Pulmonary artery endothelial cell (primary cell): Measurements from ENCODE around the gene ZNF554. TPM values are rescaled to one million over a fixed set of nuclear protein-coding genes. Genes with fewer than 3 reads are reported as not detected.
"Not testable (repeated sequence)": the region's sequence is repeated elsewhere in the genome, so short reads cannot be mapped to it uniquely, and the experiment has no call there.

ENCODE experiments used
- DNase-seq: peaks from one replicate; pipeline ENCODE4 v3.0.0-alpha.2; 2011; ENCODE audit warnings: low read depth, low spot score
- total RNA-seq: library from RNA; depleted of rRNA; stranded (reverse); fragments of >200 nt; gene quantifications from 2 replicates; pipeline ENCODE4 v1.2.3, GENCODE V29; 2014

Gene ZNF554
- total RNA-seq, 1 donor from 2014 or later = 3.2 TPM

DNA sequence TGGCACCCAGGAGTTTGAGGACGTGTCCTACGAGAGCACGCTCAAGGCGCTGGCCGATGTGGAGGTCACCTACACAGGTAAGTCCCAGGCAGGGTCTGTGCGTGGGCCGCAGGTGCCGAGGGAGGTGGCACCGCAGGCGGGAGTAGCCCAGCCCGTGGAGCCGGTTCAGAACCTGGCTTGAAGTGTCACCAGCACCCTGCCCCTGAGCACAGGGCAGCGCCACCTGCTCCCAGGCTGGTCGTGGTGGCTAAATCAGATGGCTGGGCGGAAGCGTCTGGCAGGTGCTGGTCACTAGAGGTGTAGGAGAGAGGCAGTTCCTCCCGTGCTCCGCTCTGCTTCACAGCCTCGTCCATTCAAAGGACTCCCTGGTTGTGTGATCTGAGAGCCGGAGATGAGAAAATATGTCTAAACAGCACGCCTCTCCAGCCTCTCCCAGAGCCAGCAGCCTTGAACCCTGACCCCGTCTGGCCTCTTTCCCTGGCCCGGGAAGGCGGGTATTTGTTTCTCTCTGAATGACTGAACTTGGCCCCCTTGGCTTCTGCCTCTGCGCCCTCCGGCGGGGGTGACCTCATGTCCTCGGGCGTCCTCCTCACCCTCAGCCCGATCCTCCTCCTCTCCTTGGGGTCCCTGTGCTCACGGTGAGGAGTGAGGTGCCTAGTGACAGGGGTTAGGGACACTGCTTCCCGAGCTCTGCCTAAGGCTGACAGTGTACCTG lies 29.0 kb upstream of the ZNF554 start:
- DNase-seq = no peak

DNA sequence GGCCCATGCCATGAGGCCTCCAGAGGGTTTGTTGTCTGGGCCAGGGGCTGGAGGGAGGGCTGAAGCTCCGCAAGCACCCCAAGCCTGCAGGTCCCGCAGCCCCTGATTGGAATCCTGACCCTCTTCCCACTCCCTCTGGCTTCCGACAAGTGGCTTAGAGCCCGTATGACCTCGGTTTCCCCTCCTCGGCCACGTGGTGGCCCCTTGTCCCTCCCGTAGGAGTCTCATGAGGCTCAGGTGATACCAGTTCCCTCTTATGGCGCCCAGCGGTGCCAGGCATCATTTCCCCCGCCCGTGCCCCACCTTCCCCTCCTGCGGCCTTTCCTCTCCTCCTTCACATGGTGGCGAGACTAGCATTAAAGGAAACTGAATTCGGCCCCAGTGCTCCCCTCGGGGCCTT lies 28.2 kb upstream of the ZNF554 start:
- no peak for DNase-seq

DNA sequence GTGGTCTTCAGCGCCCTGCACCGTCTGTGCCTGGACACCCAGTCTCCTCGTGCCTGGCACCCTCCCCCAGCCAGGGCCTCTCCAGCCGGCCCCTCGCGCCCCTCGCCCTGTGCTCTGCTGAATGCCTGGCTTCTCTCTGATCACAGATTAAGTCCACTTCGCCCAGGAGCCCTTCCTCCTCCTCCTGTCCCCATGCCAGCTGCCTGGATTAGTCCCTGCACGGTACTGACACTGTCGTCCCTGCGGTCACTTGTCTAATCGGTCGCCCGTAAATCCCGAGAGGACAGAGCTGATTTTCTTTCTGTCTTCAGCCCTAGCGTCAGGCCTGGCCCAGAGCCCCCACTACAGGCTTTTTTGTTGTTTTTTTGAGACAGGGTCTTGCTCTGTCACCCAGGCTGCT lies 27.8 kb upstream of the ZNF554 start:
- DNase-seq = no peak

DNA sequence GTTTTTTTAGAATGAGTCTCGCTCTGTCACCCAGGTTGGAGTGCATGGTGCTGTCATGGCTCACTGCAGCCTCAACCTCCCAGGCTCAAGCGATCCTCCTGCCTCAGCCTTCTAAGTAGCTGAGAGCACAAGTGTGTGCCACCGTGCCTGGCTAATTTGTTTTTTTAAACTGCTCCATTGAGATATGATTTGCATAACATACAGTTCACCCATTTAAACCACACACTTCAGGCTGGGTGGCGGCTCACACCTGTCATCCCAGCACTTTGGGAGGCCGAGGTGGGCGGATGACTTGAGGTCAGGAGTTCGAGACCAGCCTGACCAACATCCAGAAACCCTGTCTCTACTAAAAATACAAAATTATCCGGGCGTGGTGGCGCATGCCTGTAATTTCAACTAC lies 27.0 kb upstream of the ZNF554 start:
- DNase-seq = not testable (repeated sequence)

DNA sequence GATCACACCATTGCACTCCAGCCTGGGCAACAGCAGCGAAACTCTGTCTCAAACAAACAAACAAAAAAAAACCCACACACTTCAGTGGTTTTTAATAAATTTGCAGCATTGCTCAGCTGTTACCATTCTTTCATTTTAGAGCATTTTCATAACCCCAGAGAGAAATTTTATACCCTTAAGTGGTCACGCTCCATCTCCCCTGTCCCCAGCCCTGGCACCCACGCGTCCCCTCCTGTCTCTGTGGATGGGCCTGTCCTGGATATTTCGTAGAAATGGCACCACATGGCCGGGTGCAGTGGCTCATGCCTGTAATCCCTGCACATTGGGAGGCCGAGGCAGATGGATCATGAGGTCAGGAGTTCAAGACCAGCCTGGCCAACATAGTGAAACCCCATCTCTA lies 26.5 kb upstream of the ZNF554 start:
- no peak for DNase-seq

DNA sequence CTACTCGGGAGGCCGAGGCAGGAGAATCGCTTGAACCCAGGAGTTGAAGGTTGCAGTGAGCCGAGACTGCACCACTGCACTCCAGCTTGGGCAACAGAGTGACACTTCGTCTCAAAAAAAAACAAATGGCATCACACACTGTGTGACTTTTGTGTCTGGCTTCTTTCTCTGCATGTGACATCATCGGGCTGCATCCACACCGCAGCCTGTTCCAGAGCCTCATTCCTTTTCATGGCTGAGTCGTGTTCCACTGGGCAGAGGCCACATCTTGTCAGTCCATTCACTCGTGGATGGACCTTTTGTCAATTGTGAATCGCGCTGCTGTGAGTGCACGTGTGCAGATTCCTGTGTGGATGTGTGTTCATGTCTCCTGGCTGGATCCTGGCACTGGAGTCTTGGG lies 26.1 kb upstream of the ZNF554 start:
- no peak for DNase-seq

DNA sequence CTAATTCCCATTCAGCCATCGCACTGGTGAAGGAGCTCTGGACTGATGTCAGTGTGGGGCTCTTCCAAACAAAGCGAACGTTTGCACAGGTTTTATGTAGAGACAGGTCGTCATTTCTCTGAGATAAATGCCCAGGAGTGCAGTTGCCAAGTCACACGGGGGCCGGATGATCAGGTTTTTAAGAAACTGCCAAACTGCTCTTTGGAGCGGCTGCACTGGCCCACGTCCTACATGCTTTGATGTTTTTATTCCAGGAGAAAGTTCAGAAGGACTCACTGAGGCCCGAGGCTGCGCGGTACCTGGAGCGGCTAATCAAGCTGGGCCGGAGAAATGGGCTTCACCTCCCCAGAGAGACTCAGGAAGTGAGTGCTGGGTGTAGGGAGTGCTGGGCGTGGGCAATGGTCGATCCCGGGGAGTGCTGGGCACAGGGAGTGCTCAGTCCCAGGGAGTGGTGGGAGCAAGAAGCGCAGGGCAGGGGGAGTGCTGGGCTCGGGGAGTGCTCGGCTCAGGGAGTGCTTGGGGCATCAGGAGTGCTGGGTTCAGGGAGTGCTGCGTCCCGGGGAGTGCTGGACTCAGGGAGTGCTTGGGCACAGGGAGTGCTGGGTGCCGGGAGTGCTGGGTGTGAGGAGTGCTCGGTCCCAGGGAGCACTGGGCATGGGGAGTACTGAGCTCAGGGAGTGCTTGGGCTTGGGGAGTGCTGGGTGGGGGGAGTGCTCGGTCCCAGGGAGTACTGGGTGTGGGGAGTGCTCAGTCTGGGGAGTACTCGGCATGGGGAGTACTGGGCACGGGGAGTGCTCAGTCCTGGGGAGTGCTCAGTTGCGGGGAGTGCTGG lies 23.6 kb upstream of the ZNF554 start:
- DNase-seq = no peak

DNA sequence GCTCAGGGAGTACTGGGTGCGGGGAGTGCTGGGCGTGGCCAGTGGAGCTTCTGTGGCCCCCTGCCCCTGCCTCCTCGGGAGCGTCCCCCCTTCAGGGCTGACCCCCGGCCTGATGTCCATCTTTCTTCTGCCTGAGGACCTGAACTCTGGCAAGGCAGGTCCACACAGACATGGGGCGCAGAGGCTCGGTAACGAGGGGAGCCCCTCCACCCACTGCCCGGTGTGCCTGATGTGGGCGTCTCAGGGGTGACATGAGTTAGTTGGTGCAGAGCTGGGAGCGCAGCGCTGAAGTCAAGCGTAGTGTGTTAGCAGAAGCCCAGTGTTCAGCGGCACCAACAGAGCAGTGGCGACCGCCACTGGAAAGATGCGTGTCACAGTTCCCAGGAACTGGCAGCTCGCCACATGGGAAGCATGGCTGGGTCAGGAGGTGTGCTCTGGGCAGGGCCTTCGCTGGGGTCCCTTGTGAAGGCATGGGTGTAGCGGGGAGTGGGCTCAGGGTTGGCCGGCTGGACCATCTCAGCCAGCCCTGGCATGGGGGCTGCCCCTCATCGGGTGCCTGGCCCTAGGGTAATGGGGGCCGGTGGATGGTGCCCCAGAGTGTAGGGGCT lies 22.9 kb upstream of the ZNF554 start:
- DNase-seq = no peak

DNA sequence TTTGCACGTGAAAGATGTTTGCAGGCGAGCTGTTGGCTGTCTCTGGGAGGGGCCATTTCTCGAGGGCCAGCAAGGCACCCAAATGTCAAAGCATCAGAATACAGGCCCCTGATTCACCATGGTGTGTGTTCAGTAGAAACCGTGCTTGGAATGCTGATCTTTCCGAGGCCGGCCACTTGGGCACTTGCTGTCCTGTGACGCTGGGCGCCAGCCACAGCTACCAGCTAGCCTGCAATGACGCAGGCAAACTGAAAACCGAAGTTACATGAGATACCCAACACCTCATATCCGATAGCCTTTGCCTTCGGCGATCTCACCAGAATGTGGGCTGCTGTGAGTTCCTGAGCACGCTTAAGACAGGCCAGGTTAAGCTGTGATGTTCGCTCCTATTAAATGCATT lies 22.4 kb upstream of the ZNF554 start:
- DNase-seq = no peak

DNA sequence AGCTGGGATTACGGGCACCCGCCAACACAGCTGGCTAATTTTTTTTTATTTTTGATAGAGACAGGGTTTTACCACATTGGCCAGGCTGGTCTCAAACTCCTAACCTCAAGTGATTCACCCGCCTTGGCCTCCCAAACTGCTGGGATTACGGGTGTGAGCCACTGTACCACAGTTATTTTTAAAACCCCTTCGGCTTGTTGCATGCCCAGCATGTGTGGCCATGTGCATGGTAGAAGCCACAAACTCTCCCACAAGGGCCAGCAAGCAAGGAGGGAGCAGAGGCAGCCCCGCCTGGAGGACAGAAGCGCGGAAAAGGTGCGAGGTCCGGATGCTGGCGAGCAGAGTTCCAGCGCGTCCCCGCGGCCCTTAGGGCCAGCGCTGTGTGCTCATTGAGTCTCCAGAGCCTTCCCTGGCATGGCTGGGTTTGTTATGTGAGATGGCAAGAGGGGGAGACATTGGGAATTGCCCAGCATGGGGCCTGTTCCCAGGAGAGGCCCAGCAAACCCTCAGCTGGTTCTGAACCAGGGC lies 21.4 kb upstream of the ZNF554 start:
- no peak for DNase-seq

DNA sequence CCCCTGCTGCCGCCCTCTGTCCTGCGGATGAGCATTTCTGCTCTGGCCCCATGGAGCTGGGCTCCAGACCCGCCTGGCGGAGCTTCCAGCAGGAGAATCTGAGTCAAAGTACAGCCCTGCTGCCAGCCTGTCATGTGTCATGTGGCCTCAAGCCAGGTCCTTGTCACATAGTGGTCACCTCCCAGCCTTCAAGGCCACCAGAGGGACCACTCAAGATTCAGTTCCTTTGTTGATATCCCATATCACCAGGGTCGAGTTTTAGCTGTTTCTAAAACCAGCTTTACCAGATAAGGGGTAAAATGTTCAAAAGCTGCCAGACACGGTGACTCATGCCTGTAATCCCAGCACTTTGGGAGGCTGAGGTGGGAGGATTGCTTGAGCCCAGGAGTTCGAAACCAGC lies 20.9 kb upstream of the ZNF554 start:
- DNase-seq = no peak

DNA sequence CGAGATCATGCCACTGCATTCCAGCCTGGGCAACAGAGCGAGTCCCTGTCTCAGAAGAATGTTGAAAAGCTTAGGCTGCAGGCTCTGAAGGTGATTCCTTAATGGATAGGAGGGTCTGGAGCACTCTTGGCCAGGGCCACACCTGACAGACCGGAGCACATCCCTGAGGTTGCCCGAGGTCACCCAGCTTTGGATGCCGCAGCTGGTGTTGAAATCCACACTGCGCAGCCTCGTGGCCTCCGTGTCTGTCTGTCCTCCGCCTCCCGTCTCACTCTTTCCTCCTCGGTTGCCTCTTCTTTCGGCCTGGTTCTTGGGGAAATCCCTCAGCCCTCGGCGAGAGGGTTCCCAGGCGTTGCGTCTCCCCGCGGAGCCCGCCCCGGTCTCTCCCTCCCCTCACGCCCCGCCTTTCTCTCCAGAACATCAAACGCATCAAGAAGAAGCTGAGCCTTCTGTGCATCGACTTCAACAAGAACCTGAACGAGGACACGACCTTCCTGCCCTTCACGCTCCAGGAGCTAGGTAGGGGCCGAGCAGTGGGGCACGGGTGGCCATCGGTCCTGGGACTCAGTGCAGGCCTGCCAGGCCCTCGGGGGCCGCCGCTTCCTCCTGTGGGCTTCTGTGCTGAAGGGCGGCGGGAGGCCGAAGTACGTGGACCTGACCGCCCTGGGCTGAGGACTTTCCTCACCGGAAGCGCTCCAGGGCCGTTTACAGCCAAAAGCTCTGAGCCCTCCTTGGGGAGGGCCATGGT lies 20.2 kb upstream of the ZNF554 start:
- DNase-seq = no peak

DNA sequence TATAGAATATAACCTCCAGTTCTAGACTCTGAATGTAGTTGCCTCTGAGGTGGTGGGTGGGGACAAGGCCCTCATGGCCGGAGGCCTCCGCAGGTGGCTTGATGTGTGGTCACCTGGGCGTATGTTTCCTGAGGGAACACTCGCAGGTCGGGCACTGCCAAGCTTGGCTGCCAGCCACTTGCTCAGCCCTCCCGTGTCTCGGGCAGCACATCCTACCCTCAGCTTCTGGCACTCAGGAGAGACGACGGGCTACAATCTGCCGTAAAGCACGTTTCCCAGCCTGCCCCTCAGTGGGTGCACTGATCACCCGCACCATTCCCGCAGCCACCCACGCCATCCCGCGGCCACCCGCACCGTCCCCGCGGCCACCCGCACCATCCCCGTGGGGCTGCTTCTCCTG lies 19.2 kb upstream of the ZNF554 start:
- no peak for DNase-seq

DNA sequence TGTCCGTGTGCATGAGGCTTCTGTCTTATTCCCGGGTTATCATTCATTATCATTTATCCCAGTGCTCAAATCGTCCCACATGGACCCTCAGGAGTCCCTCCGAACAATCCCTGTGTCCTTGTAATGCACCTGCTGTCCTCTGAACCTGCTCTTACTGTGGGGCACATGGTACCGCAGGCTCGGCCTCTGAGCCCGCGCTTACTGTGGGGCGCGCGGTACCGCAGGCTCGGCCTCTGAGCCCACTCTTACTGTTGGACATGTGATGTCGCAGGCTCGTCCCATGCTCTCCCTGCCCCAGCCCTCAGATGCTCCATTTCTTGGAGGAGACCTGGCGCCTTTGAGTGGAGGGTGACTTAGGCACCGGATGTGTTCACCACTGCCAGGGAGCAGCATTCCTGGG lies 16.8 kb upstream of the ZNF554 start:
- DNase-seq = no peak

DNA sequence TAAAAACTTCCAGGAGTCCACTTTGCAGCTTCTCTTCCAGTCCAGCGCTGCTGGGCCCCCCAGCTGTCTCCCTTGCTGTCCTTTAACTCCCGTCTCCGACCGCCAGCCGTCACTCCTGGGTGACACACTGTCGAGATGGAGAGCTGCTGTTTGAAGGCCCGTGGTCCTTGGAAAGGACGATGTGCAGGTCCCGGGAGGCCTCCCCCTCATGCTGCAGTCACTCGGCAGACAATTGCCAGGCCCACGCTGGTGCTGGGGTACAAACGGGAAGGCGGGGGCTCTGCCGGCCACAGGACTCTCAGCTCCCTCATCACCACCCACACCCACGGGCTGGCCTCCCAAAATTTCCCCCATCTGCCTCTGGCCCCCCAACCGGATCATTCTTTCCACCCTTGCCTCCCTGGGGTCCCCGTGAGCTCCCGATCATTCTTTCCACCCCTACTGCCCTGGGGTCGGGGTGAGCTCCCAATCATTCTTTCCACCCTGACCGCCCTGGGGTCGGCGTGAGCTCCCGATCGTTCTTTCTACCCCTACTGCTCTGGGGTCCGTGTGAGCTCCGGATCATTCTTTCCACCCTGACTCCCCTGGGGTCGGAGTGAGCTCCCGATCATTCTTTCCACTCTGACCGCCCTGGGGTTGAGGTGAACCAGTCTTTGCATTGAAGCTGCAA lies 16.0 kb upstream of the ZNF554 start:
- DNase-seq = no peak

DNA sequence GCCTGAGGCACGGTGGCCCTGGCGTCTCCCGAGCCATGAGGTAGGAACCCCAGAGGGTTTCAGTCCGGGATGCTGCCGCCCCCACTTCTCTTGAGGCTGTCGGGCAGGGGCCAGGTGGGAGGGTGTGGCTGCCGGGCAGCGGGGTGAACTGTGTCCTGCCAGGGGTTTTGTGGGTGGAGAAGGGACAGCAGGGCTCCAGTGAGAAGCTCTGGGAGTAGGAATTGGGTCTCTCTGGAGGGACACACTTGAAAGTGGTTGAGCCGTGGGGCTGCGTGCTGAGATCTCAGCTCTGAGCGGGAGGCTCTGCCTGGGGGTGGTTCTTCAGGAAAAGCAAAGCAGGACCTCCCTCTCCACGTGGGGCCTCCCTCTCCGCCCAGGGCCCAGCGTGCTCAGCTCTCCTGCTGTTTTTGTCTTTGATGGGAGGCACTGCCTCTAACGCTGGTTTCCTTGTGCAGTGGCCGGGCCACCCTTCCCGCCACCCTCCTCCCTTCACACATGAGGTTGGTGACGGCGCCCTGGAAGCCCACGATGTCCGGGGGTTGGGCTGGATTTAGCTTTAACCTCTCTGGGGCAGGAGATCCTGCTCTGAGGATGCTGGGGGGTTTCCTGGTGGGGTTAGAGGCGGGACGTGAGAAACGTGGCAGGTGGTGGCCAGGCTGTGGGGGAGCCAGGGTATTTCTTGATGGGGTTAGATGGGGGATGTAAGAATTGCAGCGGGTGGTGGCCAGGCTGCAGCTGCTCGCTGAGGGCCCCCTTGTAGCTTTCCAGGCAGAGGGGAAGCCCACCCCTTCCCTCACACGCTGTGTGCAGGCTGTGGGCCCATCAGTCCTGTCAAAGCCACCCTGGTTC lies 15.3 kb upstream of the ZNF554 start:
- DNase-seq = no peak

DNA sequence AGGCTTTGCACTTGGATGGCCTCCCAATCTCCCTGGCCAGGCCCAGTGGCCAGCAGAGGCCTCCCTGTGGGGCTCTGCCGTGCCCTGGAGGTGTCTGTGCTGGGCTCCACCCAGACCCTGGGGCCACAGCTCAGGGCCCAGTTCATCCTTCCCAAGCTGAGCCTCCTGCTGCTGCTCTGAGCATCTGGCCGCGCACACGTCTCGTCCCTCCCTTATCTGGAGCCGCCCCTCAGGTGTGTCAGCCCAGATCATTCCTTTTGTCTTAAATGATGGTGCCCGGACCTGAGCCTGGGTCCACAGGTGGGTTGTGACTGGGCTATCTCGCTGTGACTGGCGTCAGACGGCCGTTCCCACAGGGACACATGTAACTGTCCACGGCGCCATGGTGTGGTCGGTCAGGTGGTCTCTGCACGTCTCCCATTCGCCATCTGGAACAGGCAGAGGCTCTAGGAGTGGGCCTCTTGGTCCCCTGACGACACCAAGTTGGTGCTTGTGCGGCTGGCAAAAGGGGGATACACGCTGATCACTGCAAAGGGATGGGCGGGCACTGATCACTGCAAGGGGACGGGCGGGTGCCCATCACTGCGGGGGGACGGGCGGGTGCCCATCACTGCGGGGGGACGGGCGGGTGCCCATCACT lies 14.3 kb upstream of the ZNF554 start:
- DNase-seq = no peak

DNA sequence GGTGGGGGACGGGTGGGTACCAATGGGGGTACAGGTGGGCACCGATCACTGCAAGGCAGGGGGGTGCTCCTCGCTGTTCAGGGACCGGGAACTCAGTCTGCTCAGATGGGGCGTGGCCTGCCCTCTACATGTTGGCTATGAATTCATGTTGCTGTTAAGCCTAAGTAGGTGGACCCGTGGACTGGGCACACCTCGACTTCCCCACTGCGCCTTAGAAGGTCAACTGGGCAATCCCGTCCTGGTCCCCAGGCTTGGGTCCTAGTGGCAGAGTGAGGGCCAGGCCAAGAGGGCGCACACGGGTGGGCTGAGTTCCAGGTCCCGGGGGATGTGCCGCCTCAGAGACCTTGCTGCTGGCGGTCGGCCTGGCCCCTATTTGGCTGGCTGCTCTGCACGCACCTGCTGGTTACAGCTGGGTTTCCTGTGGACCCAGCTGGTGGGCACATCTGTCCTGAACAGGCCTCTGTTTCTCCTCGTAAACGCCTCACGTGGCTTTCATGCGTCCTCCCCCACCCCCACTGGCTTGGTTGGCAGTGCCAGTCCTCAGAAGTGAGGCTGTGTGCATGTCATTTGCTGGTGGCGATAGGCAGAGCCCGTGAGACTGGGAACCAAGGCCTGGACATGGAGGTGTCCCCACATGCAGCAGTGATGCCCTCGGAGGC lies 13.5 kb upstream of the ZNF554 start:
- DNase-seq = no peak

DNA sequence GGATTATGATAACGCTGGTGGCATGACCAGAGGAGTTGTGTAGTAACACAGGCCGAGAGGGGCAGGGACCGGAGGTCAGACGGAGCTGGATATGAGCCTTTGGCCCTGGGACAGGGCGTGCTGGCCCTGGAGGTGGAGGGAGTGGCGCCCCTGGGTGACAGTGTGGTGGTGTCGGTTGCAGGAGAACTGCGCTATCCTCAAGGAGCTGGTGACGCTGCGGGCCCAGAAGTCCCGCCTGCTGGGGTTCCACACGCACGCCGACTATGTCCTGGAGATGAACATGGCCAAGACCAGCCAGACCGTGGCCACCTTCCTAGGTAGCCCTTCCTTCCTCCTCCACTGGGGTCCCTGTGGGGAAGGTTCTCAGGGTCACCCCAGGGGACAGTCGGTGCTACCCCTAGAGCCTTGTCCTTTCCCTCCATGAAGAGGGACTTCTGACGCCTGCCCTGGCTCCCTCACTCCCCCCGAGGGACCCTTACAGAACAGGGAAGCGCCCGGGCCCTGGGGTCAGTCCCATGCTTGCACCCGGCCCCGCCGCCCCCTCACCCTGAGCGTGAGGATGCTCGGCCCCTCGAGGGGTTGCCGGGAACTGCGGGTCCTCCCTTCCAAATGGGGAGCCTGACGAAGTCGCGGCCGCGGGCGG lies 12.8 kb upstream of the ZNF554 start:
- DNase-seq = no peak
